CD14-positive monocyte (primary cell): Measurements from ENCODE around the gene CNPY1. TPM values are rescaled to one million over a fixed set of nuclear protein-coding genes. Genes with fewer than 3 reads are reported as not detected.

ENCODE experiments used
- DNase-seq, 3 donors: peaks; one replicate each; pipeline ENCODE4 v3.0.0-alpha.2; 2011 to 2022
- H2AFZ ChIP-seq: 2 replicates; pipeline ENCODE4 v1.6.0; 2012; ENCODE audit warnings: mild to moderate bottlenecking, low read depth, low read length, inconsistent platforms; ENCODE audit not compliant: insufficient read depth, poor library complexity, severe bottlenecking
- H3K27ac ChIP-seq, 2 donors: 1 replicate in 1 of 2; 2 replicates in 1 of 2; pipeline ENCODE4 v1.5.1; 2012 to 2013; ENCODE audit warnings: low read length in 2 of 2, control low read depth in 1 of 2, inconsistent platforms in 1 of 2, low read depth in 1 of 2, mild to moderate bottlenecking in 1 of 2
- H3K27me3 ChIP-seq, 2 donors: one replicate each; pipeline versions ENCODE4 v1.6.0 to v1.6.1; 2011 to 2013; ENCODE audit warnings: low read length in 2 of 2; ENCODE audit not compliant: control insufficient read depth in 2 of 2, insufficient read depth in 2 of 2
- H3K36me3 ChIP-seq, 2 donors: replicated peaks in 1 of 2; 1 replicate in 1 of 2; 2 replicates in 1 of 2; pipeline versions ENCODE4 v1.5.1 to v1.6.1; 2012 to 2013; ENCODE audit warnings: low read length in 2 of 2, control low read depth in 1 of 2, inconsistent platforms in 1 of 2, mild to moderate bottlenecking in 1 of 2; ENCODE audit not compliant: insufficient read depth in 2 of 2, control insufficient read depth in 1 of 2
- H3K4me1 ChIP-seq, 2 donors: 1 replicate in 1 of 2; 2 replicates in 1 of 2; pipeline versions ENCODE4 v1.5.1 to v1.6.1; 2012 to 2013; ENCODE audit warnings: low read length in 2 of 2, control low read depth in 1 of 2, inconsistent platforms in 1 of 2, mild to moderate bottlenecking in 1 of 2, moderate library complexity in 1 of 2; ENCODE audit not compliant: insufficient read depth in 2 of 2, control insufficient read depth in 1 of 2
- H3K4me2 ChIP-seq: replicated peaks from 2 replicates; pipeline ENCODE3; 2012; ENCODE audit warnings: low read length, moderate library complexity, mild to moderate bottlenecking; ENCODE audit not compliant: poor library complexity, severe bottlenecking; ENCODE audit errors: extremely low read depth
- H3K4me3 ChIP-seq, 3 experiments: fragments of 200-600 bp in 1 of 3; sonication (generic) in 1 of 3; replicated peaks in 1 of 3; 1 replicate in 2 of 3; 2 replicates in 1 of 3; pipeline ENCODE4 v1.5.1; 2011 to 2013; ENCODE audit warnings: low read length in 3 of 3, mild to moderate bottlenecking in 3 of 3, control low read depth in 2 of 3, low read depth in 2 of 3, inconsistent platforms in 1 of 3, moderate library complexity in 1 of 3
- H3K79me2 ChIP-seq: 2 replicates; pipeline ENCODE4 v1.6.0; 2012; ENCODE audit warnings: mild to moderate bottlenecking, control low read depth, inconsistent platforms, low read length, moderate library complexity; ENCODE audit not compliant: insufficient read depth
- H3K9ac ChIP-seq: 2 replicates; pipeline ENCODE4 v1.6.0; 2017; ENCODE audit warnings: low read length, mild to moderate bottlenecking; ENCODE audit not compliant: insufficient read depth, poor library complexity, severe bottlenecking
- H3K9me3 ChIP-seq, 2 donors: replicated peaks in 1 of 2; 1 replicate in 1 of 2; 2 replicates in 1 of 2; pipeline versions ENCODE4 v1.5.1 to v1.6.1; 2012 to 2013; ENCODE audit warnings: low read length in 2 of 2, control low read depth in 1 of 2; ENCODE audit not compliant: control insufficient read depth in 1 of 2, insufficient read depth in 1 of 2
- H4K20me1 ChIP-seq: 2 replicates; pipeline ENCODE4 v1.6.0; 2012; ENCODE audit warnings: mild to moderate bottlenecking, low read length, control low read depth, moderate library complexity; ENCODE audit not compliant: insufficient read depth
- H3K27ac Mint-ChIP-seq, 7 donors: one replicate each; pipeline ENCODE4 v1.8.0; 2020; ENCODE audit warnings: mild to moderate bottlenecking in 7 of 7, mixed read lengths in 7 of 7, moderate library complexity in 6 of 7, inconsistent platforms in 2 of 7
- H3K27me3 Mint-ChIP-seq, 3 donors: one replicate each; pipeline ENCODE4 v1.8.0; 2021 to 2022; ENCODE audit warnings: low read depth in 3 of 3, mild to moderate bottlenecking in 3 of 3, mixed read lengths in 3 of 3, moderate library complexity in 3 of 3, inconsistent platforms in 1 of 3
- H3K36me3 Mint-ChIP-seq, 2 donors: one replicate each; pipeline ENCODE4 v1.8.0; 2020; ENCODE audit warnings: mixed read lengths in 2 of 2, inconsistent platforms in 1 of 2, mild to moderate bottlenecking in 1 of 2
- H3K4me1 Mint-ChIP-seq: one replicate; pipeline ENCODE4 v1.8.0; 2020; ENCODE audit warnings: mild to moderate bottlenecking, mixed read lengths
- H3K4me3 Mint-ChIP-seq, 2 donors: one replicate each; pipeline ENCODE4 v1.8.0; 2020; ENCODE audit warnings: mild to moderate bottlenecking in 2 of 2, mixed read lengths in 2 of 2, moderate library complexity in 1 of 2
- H3K9me3 Mint-ChIP-seq, 7 donors: one replicate each; pipeline ENCODE4 v1.8.0; 2020 to 2022; ENCODE audit warnings: mixed read lengths in 7 of 7, mild to moderate bottlenecking in 6 of 7, moderate library complexity in 6 of 7, inconsistent platforms in 2 of 7
- WGBS: methylation state at CpG from one replicate; pipeline ENCODE4 v1.1.5; 2013; ENCODE audit warnings: missing lambda C conversion rate; ENCODE audit not compliant: insufficient coverage; 5-methylcytosine and 5-hydroxymethylcytosine counted together
- intact Hi-C, 2 donors: fragments of 100-400 bp; cut with micrococcal nuclease; formaldehyde crosslinking; loops; one replicate each; pipeline versions ENCODE4 v1.15.0 to v1.15.1; 2023
- polyA plus RNA-seq, 3 donors: library from polyadenylated mRNA; depleted of rRNA in 1 of 3; unstranded in 2 of 3; stranded (reverse) in 1 of 3; fragments of 300-500 nt in 2 of 3; fragments of >200 nt in 1 of 3; fragmentation: Illumina TruSeq in 2 of 3; gene quantifications; 1 replicate in 2 of 3; 2 replicates in 1 of 3; pipeline ENCODE4 v1.2.3, GENCODE V29; 2012 to 2021
- TF ChIP-seq, protein P1 (sequence below): fragments of 200-600 bp; IDR thresholded peaks from one replicate; pipeline ENCODE4 v1.8.0; 2022; ENCODE audit warnings: antibody characterized with exemption, mild to moderate bottlenecking

The CNPY1 gene
- polyA plus RNA-seq, 3 donors = not detected

DNA sequence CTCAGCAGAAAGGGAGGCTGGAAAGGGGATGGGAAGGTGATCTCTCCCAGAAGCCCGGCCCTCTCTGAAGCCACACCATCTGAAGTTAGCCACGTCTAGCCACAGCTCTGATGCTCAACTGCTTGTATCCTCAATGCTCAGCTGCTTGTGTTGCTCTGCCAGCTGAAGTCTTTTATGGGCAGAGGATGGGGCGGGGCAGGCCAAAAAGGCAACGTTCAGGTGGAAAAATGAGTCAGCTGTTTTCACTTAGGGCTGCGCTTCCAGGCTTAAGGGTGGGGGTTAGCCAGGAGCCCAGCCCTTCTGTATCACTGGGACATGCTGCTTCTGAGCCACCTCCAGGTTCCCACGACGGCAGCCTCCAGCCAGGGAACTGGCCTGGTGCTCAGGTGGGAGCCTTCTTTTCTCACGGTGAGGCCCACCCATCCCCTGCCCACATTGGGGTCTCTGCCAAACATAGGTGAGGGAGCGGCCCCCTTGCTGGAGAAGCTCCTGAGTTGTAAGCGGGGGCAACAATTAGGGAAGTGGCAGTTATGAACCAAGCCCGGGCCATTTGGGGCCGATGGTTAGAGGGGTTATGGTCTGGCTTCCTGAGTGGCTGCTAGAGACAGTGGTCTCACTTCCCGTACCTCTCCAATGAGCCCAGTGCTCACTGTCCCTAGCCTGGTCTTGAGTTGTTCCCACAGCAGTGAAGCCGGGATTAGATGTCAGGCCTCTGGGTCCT lies 44.9 kb upstream of the CNPY1 start:
- peak overlapping the region; percentile 55 for H2AFZ ChIP-seq
- H3K9ac ChIP-seq = no peak overlapping the region
- TF ChIP-seq, protein P1, sequence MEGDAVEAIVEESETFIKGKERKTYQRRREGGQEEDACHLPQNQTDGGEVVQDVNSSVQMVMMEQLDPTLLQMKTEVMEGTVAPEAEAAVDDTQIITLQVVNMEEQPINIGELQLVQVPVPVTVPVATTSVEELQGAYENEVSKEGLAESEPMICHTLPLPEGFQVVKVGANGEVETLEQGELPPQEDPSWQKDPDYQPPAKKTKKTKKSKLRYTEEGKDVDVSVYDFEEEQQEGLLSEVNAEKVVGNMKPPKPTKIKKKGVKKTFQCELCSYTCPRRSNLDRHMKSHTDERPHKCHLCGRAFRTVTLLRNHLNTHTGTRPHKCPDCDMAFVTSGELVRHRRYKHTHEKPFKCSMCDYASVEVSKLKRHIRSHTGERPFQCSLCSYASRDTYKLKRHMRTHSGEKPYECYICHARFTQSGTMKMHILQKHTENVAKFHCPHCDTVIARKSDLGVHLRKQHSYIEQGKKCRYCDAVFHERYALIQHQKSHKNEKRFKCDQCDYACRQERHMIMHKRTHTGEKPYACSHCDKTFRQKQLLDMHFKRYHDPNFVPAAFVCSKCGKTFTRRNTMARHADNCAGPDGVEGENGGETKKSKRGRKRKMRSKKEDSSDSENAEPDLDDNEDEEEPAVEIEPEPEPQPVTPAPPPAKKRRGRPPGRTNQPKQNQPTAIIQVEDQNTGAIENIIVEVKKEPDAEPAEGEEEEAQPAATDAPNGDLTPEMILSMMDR = no peak
- Mint-ChIP-seq H3K27me3 (peaks cover 0 to 1% (median 0%) of the 10 kb centered on the region in 3 donors), H3K9me3 (peaks cover 0 to 4% (median 0%) of the 10 kb centered on the region in 7 donors), H3K36me3 (no peaks in the 10 kb centered on the region), H3K27ac (peak overlapping the region; percentile 94 to 99 (median 98)), H3K4me3 (peak overlapping the region in 1 of 2 donors; percentile 24), H3K4me1 (peaks cover 81% of the 10 kb centered on the region)
- intact Hi-C loops = loop anchor here (5.0 to 10.0 kb wide), 3 partner anchors 51 to 666 kb away; partner anchors contain the start of gene RBM33 (in 2 of the 2)
- H3K4me1 ChIP-seq = peaks cover 77 to 90% of the 10 kb centered on the region in 2 donors
- peaks cover 6% of the 10 kb centered on the region for H3K79me2 ChIP-seq
- H3K4me2 ChIP-seq = peak overlapping the region; percentile 40
- no peaks in the 10 kb centered on the region for H3K27me3 ChIP-seq
- 26% methylated on average over 8 of the region's 14 CpGs for WGBS
- H3K27ac ChIP-seq = peak overlapping the region; percentile 84 to 86
- DNase-seq = no peak
- no peaks in the 10 kb centered on the region for H4K20me1 ChIP-seq
- no peaks in the 10 kb centered on the region for H3K36me3 ChIP-seq
- no peaks in the 10 kb centered on the region for H3K9me3 ChIP-seq
- H3K4me3 ChIP-seq = peak overlapping the region in 1 of 3 experiments; percentile 27

DNA sequence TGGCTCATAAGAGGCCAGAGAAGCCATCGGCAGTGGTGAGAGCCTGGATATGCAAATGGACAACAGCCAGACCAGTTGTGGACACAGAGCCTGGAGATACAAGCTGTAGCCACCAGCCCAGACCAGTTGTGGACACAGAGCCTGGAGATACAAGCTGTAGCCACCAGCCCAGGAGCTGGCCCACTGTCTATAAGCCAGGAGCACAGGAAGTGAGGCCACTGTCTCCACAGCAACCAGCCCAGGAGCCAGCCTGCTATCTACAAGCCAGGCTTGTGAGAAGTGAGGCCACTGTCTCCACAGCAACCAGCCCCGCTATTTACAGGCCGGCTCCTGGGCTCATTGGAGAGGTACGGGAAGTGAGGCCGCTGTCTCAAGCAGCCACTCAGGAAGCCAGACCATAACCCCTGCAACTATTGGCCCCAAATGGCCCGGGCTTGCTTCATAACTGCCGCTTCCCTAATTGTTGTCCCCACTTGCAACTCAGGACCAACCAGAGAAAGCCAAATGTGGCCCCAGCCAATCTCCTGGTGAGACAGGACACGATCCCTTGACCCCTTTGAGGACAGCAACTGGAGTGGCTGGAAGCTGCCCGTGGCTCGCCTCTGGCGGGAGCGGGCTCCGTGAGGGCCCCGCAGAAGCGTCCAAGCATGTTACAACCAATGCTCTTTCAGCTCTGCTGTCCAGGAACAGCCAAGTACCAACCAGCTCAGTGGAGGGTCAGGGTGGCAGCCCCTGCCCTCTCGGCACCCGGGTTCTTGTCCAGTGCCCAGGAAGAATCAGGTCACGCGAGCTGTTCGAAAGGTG lies 44.1 kb upstream of the CNPY1 start:
- Mint-ChIP-seq H3K9me3 (peaks cover 0 to 4% (median 0%) of the 10 kb centered on the region in 7 donors), H3K27ac (peak overlapping the region; percentile 94 to 99 (median 98)), H3K4me3 (peak overlapping the region; percentile 24 to 39), H3K4me1 (peaks cover 83% of the 10 kb centered on the region), H3K27me3 (peaks cover 0 to 1% (median 0%) of the 10 kb centered on the region in 3 donors), H3K36me3 (no peaks in the 10 kb centered on the region)
- intact Hi-C loops = loop anchor here (5.0 to 10.0 kb wide), 3 partner anchors 52 to 666 kb away; partner anchors contain the start of gene RBM33 (in 2 of the 2)
- Histone ChIP-seq H4K20me1 (no peaks in the 10 kb centered on the region), H3K4me1 (peaks cover 77 to 90% of the 10 kb centered on the region in 2 donors), H3K27me3 (no peaks in the 10 kb centered on the region), H3K27ac (peak overlapping the region; percentile 84 to 86), H3K4me3 (peak overlapping the region in 1 of 3 experiments; percentile 40), H3K4me2 (peak overlapping the region; percentile 50), H2AFZ (peak overlapping the region; percentile 55), H3K36me3 (no peaks in the 10 kb centered on the region), H3K9ac (peak overlapping the region; percentile 39), H3K79me2 (peaks cover 6% of the 10 kb centered on the region), H3K9me3 (no peaks in the 10 kb centered on the region)
- DNase-seq = peak; percentile 95 to 99 (median 95)
- WGBS = 25% methylated on average over 12 of the region's 20 CpGs
- TF ChIP-seq, protein P1 = no peak
